Keratinocyte (primary cell): Measurements from ENCODE around the gene ZMYND12. TPM values are rescaled to one million over a fixed set of nuclear protein-coding genes. Genes with fewer than 3 reads are reported as not detected.
"Not testable (repeated sequence)": the region's sequence is repeated elsewhere in the genome, so short reads cannot be mapped to it uniquely, and the experiment has no call there.

Source experiments
- DNase-seq: peaks from one replicate; pipeline ENCODE4 v3.0.0-alpha.2; 2011; ENCODE audit warnings: low read depth, missing footprints, low spot score
- FAIRE-seq: peaks from 2 replicates; lab custom pipeline; 2011; peaks lifted over from hg19 to GRCh38; lab: Jason Lieb, UNC
- H2AFZ ChIP-seq: 2 replicates; pipeline ENCODE4 v1.6.0; 2012; ENCODE audit warnings: low read length, control low read depth, inconsistent platforms; ENCODE audit not compliant: control insufficient read depth
- H3K27ac ChIP-seq: 2 replicates; pipeline ENCODE4 v1.5.1; 2011; ENCODE audit warnings: low read length; ENCODE audit not compliant: control insufficient read depth, insufficient read depth
- H3K27me3 ChIP-seq: 3 replicates; pipeline ENCODE4 v1.6.0; 2011; ENCODE audit warnings: low read length; ENCODE audit not compliant: control insufficient read depth, insufficient read depth; ENCODE audit errors: extremely low read depth
- H3K36me3 ChIP-seq, 2 experiments: 2 replicates in 1 of 2; 3 replicates in 1 of 2; pipeline ENCODE4 v1.5.1; 2011; ENCODE audit warnings: low read length in 2 of 2, mild to moderate bottlenecking in 1 of 2; ENCODE audit not compliant: control insufficient read depth in 2 of 2, insufficient read depth in 2 of 2; ENCODE audit errors: extremely low read depth in 1 of 2
- H3K4me1 ChIP-seq: 3 replicates; pipeline ENCODE4 v1.5.1; 2011; ENCODE audit warnings: low read length; ENCODE audit not compliant: control insufficient read depth, insufficient read depth; ENCODE audit errors: extremely low read depth
- H3K4me2 ChIP-seq: 3 replicates; pipeline ENCODE4 v1.6.0; 2011; ENCODE audit warnings: low read depth, low read length; ENCODE audit not compliant: control insufficient read depth, insufficient read depth; ENCODE audit errors: extremely low read depth
- H3K4me3 ChIP-seq, 3 experiments: fragments of 200-600 bp in 1 of 3; sonication (generic) in 1 of 3; 2 replicates in 2 of 3; 3 replicates in 1 of 3; pipeline ENCODE4 v1.5.1; 2011 to 2016; ENCODE audit warnings: low read length in 3 of 3, mild to moderate bottlenecking in 3 of 3, control low read depth in 2 of 3, inconsistent platforms in 1 of 3, low read depth in 1 of 3, mixed read lengths in 1 of 3, mixed run types in 1 of 3, moderate library complexity in 1 of 3; ENCODE audit not compliant: control insufficient read depth in 2 of 3, insufficient read depth in 2 of 3; ENCODE audit errors: extremely low read depth in 1 of 3
- H3K79me2 ChIP-seq: 2 replicates; pipeline ENCODE4 v1.6.0; 2012; ENCODE audit warnings: low read length; ENCODE audit not compliant: control insufficient read depth, insufficient read depth
- H3K9ac ChIP-seq: 3 replicates; pipeline ENCODE4 v1.6.0; 2011; ENCODE audit warnings: low read length; ENCODE audit not compliant: control insufficient read depth, insufficient read depth; ENCODE audit errors: extremely low read depth
- H3K9me1 ChIP-seq: 3 replicates; pipeline ENCODE4 v1.6.0; 2011; ENCODE audit warnings: low read length; ENCODE audit not compliant: control insufficient read depth, insufficient read depth; ENCODE audit errors: extremely low read depth
- H3K9me3 ChIP-seq: 2 replicates; pipeline ENCODE4 v1.5.1; 2012; ENCODE audit warnings: low read depth, low read length; ENCODE audit not compliant: control insufficient read depth
- H4K20me1 ChIP-seq: 3 replicates; pipeline ENCODE4 v1.6.0; 2011; ENCODE audit warnings: low read length; ENCODE audit not compliant: control insufficient read depth, insufficient read depth; ENCODE audit errors: extremely low read depth
- CTCF ChIP-seq, 3 experiments: IDR thresholded peaks in 1 of 3; conservative IDR thresholded peaks in 1 of 3; optimal IDR thresholded peaks in 1 of 3; 2 replicates in 2 of 3; 3 replicates in 1 of 3; pipeline versions ENCODE3 to v1.5.1; 2011; ENCODE audit warnings: low read length in 3 of 3, mild to moderate bottlenecking in 3 of 3, moderate library complexity in 2 of 3, control low read depth in 1 of 3, inconsistent platforms in 1 of 3; ENCODE audit not compliant: insufficient read depth in 2 of 3; ENCODE audit errors: extremely low read depth in 1 of 3
- EZH2 ChIP-seq: IDR thresholded peaks from one replicate; pipeline ENCODE4 v1.6.1; 2012; ENCODE audit warnings: inconsistent platforms, mild to moderate bottlenecking, low read length, moderate library complexity
- dilution Hi-C: fragments of 300-500 bp; cut with MboI; formaldehyde crosslinking; loops from one replicate; pipeline ENCODE4 v1.7.0; 2020; ENCODE audit warnings: low sequenced_read_pairs; ENCODE audit not compliant: extremely low pct_ligation_motif_present
- polyA minus RNA-seq, 3 experiments: library from RNA; depleted of rRNA, polyadenylated mRNA; stranded (reverse); fragments of >200 nt; gene quantifications; 1 replicate in 1 of 3; 2 replicates in 1 of 3; 3 replicates in 1 of 3; pipeline ENCODE4 v1.2.3, GENCODE V29; 2011
- polyA plus RNA-seq, 5 experiments: library from polyadenylated mRNA; depleted of rRNA in 3 of 5; stranded (reverse) in 3 of 5; stranded (forward) in 1 of 5; unstranded in 1 of 5; fragments of >200 nt; gene quantifications; 1 replicate in 1 of 5; 2 replicates in 3 of 5; 3 replicates in 1 of 5; pipeline versions ENCODE4 v1.2.1 to v1.2.3, GENCODE V29; 2011 to 2012; ENCODE audit warnings: missing spikeins in 2 of 5, low read depth in 1 of 5, low replicate concordance in 1 of 5

Gene ZMYND12
- polyA plus RNA-seq (0.15 to 0.31 TPM (median 0.24 TPM) in 3 replicates), polyA minus RNA-seq (0.33 to 0.74 TPM in 2 of 3 replicates, not detected in the other)
- polyA plus RNA-seq (2011; ENCODE audit: low read depth) = 0.60 TPM
- polyA plus RNA-seq (2011; cell fraction: cytosol; rRNA removed) = 0.19 and 0.40 TPM in 2 replicates
- polyA plus RNA-seq (2011; cell fraction: nucleus; rRNA removed) = 0.12 and 0.15 TPM in 2 replicates
- polyA plus RNA-seq (2012; ENCODE audit: low replicate concordance) = 0.80 TPM in 1 of 2 replicates, not detected in the other
- not detected for polyA minus RNA-seq (2011; cell fraction: cytosol; rRNA and poly(A)+ RNA removed)
- polyA minus RNA-seq (2011; cell fraction: nucleus; rRNA and poly(A)+ RNA removed) = not detected in 2 replicates

DNA sequence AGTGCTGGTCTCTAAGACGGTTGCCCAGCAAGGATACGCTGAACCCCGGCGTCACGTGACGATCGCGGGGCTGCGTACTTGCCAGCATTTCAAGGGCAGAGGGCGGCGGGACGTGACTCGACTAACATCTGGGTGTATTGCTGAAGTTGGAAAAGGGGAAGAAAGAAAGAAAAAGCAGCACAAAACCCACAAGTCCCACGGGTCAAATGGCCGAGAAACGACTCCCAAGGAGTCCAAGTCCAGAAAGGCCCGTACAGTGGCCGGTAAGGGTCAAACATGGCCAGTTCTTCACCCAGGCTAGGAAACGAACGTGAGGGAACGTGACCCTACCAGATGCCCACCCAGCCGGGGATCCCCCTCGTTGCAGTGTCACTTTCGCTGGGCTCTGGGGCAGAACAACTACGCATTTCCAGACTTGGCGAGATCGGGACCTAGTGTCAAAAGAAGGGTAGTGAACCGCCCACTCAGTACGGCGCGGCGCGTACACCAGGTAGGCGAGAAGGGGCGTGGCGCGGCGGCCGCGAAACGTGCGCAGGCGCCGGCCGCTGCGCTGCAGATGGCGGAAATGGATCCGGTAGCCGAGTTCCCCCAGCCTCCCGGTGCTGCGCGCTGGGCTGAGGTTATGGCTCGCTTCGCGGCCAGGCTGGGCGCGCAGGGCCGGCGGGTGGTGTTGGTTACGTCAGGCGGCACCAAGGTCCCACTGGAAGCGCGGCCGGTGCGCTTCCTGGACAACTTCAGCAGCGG, at the start of gene ZMYND12, which contains the start of gene PPCS:
TSS of gene ZMYND12 (minus strand) at position 13 of the 744 bp plus-strand sequence. CDS start 25 bp downstream, outside the sequence.
TSS of gene PPCS (plus strand) at position 534 of the 744 bp plus-strand sequence. CDS start at position 557, 23 bp downstream.
- H3K9me1 ChIP-seq = no peaks in the 10 kb centered on the region
- H3K27ac ChIP-seq = peak within 1 kb of the TSS; percentile 91
- peak within 1 kb of the TSS; percentile 92 for H3K9ac ChIP-seq
- H3K27me3 ChIP-seq = no peaks in the 10 kb centered on the region
- no peaks in the 10 kb centered on the region for H3K9me3 ChIP-seq
- H3K4me1 ChIP-seq = peaks cover 12% of the 10 kb centered on the region
- peaks cover 13% of the 10 kb centered on the region for H3K79me2 ChIP-seq
- peaks cover 1 to 3% of the 10 kb centered on the region in 2 experiments for H3K36me3 ChIP-seq
- dilution Hi-C loops = no loop called here
- no peak for DNase-seq
- peak within 1 kb of the TSS; percentile 68 to 89 (median 73) for H3K4me3 ChIP-seq
- no peaks in the 10 kb centered on the region for H4K20me1 ChIP-seq
- peak within 1 kb of the TSS; percentile 99 for H2AFZ ChIP-seq
- peak within 1 kb of the TSS; percentile 81 for H3K4me2 ChIP-seq
- FAIRE-seq = peak; percentile 5
- peak in 2 of 3 experiments; percentile 7 to 26 for TF ChIP-seq CTCF (optimal IDR thresholded peaks at IDR 0.05 in 1 of 3, IDR thresholded peaks at IDR 0.05 in 1 of 3, conservative IDR thresholded peaks at IDR 0.05 in 1 of 3; ENCODE audit: extremely low read depth in 1 of 3, insufficient read depth in 2 of 3, low read length in 3 of 3)
- no peak for TF ChIP-seq EZH2

DNA sequence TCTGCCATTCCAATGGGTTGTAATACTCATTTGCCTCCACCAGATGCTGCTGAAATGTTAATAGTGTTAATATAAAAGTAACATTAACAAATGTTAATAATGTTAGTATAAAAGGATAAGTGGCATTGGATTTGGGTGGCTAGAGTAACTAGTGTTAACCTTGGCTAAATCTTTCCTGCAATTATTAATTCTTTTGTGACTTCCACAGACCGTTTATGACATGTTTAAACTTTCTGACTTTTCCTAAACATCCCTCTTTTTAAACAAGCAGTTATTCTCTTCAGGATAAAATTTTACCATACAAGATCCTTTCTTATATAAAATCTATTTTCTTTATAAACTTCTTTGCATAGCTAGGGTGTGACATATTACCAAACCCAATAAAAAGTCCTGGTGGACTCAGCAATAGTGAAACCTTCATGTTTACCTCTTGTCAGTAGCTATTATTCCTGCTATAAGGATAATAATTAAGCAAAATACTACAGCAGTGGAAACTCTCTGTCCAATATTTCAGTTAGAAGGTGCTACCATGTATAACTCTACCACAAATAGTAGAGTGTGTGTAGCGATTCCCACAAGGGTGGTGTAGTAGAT, 48.8 kb upstream of the ZMYND12 start:
- no peaks in the 10 kb centered on the region for H3K9me1 ChIP-seq
- no peak overlapping the region for H3K27ac ChIP-seq
- FAIRE-seq (no peak), DNase-seq (no peak)
- no peaks in the 10 kb centered on the region for H4K20me1 ChIP-seq
- no peak overlapping the region for H3K9ac ChIP-seq
- no peaks in the 10 kb centered on the region for H3K9me3 ChIP-seq
- no peak overlapping the region for H3K4me3 ChIP-seq
- H3K36me3 ChIP-seq = no peaks in the 10 kb centered on the region
- dilution Hi-C loops = no loop called here
- no peaks in the 10 kb centered on the region for H3K79me2 ChIP-seq
- TF ChIP-seq CTCF (optimal IDR thresholded peaks at IDR 0.05 in 1 of 3, IDR thresholded peaks at IDR 0.05 in 1 of 3, conservative IDR thresholded peaks at IDR 0.05 in 1 of 3; ENCODE audit: extremely low read depth in 1 of 3, insufficient read depth in 2 of 3, low read length in 3 of 3) (no peak), EZH2 (no peak)
- no peak overlapping the region for H2AFZ ChIP-seq
- no peak overlapping the region for H3K4me2 ChIP-seq
- no peaks in the 10 kb centered on the region for H3K4me1 ChIP-seq
- no peaks in the 10 kb centered on the region for H3K27me3 ChIP-seq

GRCh38 chr1:42502031-42502430, 46.2 kb upstream of the ZMYND12 start:
- H3K27ac ChIP-seq, H3K9me1 ChIP-seq, DNase-seq, H3K36me3 ChIP-seq, H3K79me2 ChIP-seq, H3K4me2 ChIP-seq, H3K27me3 ChIP-seq, H3K9ac ChIP-seq, H3K4me3 ChIP-seq, H3K4me1 ChIP-seq, H2AFZ ChIP-seq, dilution Hi-C loops, FAIRE-seq, H3K9me3 ChIP-seq, H4K20me1 ChIP-seq: not testable (repeated sequence)
